Amygdala (tissue), 56 donors: ENCODE data around the gene PCYOX1L.
A peak's percentile ranks its signal among the peaks of the same experiment; 100 is the strongest.

Experiments
- DNase-seq, 56 donors: peaks; one replicate each; lab custom pipeline; 2025; lab: John Stamatoyannopoulos, UW

Gene PCYOX1L

GRCh38 chr5:149357370-149358293, at the start of gene PCYOX1L:
TSS of gene PCYOX1L (plus strand) at chr5:149358046. CDS start at chr5:149358069, 23 bp downstream.
- DNase-seq, result peak; percentile 71 to 98 (median 93)

- no peak for DNase-seq
These were observed 48.5 kb upstream of the PCYOX1L start for GRCh38 chr5:149309354-149309753.

- DNase-seq, result no peak
These were observed 47.4 kb upstream of the PCYOX1L start for GRCh38 chr5:149310488-149310887.

- no peak for DNase-seq
These were observed 46.7 kb upstream of the PCYOX1L start for GRCh38 chr5:149310947-149311658.

DNA sequence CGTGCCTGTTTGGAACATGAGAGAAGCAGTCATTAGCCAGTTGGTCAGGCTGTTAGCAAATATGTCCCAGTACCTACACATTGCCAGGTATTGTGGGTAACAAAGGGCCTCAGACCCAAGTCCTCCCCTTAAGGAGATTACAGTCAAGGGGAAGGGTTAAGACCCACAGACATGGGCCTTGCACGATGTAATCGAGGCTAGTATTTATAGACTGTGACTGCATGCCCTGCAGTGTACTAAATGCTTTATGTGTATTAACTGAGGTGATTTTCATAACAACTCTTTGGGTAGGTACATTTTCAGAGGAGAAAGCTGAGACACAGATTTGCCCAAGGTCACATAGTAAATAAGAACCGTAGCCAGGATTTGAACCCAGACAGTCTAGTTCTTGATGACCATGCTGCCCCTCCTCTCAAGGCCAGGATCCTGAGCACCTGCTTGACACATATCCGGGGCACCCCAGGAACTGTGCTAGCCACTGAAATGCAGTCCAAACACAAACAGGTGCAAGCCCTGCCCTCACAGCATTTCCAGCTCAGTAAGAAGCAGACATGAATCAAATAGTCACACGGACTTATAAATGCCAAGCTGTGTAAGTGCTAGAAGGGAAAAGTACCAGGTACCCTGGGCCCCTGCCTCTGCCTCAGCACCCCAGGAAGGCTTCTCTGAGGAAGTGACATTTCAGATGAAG, 44.5 kb upstream of the PCYOX1L start:
- no peak for DNase-seq

DNA sequence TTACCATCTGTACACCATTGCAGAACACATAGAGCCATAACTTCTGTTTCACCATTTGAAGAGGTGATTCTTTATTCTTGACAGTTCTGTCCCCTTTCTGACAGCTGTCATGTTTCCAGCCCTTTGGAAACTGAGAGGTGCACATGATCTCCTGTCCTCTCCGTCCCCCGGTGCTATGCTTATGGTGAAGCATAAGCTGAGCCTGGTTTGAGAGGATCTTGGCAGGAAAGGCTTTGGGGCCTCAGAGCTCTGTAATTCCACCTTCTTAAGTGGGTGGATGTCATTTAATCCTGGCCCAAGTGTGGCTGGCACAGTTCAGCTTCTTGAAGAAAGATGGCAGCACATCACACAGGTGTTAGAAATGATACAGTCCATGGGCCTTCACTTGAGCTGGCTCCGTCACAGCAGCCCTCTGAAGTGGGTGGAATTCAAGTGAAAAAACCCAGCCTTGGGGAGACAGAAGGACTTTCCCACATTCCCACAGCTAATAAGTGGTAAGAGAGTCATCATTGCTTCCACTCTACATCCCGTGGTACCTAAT, 43.2 kb upstream of the PCYOX1L start:
- DNase-seq, result no peak

GRCh38 chr5:149315753-149316152, 42.1 kb upstream of the PCYOX1L start:
- no peak for DNase-seq

DNA sequence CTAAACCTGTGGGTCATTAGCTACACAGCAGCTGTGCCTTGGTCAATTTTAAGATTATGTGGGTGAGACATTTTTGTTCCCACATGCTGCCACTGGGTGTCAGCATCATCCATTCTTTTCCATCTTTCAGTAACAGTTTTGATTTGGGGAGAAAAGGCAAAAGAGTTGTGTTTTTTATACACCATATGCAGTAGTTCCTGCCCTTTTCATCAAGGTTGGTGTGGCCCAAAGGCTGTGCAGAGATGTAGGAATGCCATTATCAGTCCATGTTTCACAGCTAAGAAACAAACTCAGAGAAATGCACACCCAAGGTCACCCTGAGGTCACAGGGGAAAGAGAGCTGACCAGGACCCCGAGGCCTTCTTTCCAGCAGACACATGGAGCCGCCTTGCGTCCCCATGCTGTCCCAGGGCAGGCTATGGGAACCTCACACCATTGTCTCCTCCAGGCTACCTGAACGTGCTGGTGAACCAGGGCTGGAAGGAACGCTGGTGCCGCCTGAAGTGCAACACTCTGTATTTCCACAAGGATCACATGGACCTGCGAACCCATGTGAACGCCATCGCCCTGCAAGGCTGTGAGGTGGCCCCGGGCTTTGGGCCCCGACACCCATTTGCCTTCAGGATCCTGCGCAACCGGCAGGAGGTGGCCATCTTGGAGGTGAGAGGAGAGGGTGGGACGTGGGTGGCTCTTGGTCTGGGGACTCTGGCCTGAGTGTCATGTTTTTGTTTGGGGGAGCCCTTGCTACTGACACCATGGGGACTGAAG, 40.4 kb upstream of the PCYOX1L start:
- DNase-seq, result peak in 11 of 56 donors; percentile 1 to 51 (median 7)

DNA sequence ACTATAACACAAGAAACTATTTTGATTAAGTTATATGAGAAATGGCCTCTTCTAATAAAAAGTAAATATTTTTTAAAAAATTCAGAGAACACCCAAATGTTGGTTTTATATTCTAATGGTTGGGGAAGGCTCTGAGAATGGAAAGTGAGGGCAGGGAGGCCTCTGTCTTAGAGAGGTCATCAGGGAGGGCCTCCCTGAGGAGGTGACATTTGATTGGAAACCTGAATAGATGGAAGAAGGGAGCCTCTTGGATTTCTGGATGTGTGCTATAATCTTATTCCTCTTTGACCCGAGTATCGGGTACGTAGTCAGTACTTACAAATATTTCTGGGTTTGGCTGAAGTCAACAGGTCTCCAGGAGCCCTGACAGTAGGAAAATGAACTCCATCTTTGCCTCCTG, 38.7 kb upstream of the PCYOX1L start:
- no peak for DNase-seq

GRCh38 chr5:149320791-149321330, 37.0 kb upstream of the PCYOX1L start:
- peak in 32 of 56 donors; percentile 7 to 67 (median 28) for DNase-seq

GRCh38 chr5:149322518-149322917, 35.3 kb upstream of the PCYOX1L start:
- no peak for DNase-seq

GRCh38 chr5:149323210-149323609, 34.6 kb upstream of the PCYOX1L start:
- no peak for DNase-seq

DNA sequence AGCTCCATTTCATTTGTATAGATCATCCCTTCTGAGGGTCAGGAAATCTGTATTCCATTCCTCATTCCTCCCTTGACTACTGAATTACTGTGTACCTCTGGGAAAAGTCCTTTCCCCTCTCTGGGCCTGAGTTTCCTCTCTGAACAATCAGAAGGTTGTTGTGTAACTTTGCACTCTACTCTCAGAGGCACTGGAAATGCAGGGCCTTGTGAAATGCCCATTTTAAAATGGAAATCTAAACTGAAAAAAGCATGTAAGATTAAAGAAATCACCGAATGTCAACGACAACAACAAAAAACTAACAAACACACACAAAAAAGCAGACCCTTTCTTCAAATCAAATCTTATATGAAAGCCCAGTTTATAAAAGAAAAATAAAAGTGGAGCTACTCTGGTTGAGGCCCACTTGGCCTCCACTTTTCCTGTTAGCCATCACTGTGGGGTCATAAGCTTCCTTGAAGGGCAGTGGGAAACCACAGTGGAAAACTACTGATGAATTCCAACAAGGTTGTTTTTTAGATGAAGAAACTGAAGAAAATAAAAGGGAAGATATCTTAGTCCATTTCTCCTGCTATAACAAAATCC, 34.1 kb upstream of the PCYOX1L start:
- no peak for DNase-seq

DNA sequence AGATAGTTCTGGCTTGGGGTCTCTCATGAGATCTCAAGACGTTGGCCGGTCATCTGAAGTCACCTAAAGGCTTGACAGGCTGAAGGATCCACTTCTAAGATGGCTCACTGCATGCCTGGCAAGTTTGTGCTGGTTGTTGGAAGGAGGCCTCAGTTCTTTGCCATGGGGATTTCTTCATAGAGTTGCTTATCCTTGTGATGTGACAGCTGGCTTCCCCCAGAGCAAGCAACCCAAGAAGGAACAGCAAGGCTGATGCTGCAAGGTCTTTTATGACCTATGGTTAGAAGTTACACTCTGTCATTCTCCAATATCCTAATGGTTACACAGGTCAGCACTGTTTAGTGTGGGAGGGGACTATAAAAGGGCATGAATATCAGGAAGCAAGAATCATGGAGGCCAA, 33.2 kb upstream of the PCYOX1L start:
- DNase-seq, result no peak

DNA sequence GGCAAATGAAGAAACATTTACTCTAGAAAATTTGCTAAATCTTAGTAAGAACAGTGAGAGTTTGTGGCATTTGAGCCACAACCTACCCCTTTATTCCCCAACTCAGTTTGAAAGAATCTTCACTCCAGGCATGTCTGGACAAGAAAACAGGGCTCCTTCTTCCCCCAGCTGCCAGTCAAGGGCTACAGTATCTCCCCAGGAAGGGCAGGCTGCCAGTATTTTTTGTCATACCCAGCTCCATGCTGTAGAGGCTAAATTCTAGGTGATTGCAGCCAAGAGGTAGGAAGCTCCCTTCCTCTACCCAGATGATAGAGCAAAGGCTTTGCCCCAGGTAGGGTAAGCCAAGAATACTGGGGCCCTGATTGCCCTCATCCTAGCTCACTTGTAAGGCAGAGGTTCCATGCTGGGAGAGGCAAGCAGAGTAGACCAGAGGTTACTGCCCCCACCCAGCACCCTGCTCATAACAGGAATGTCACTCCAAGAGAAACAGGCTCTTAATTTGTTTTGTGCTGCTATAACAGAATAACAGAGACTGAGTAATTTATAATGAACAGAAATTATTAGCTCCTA, 32.6 kb upstream of the PCYOX1L start:
- no peak for DNase-seq

DNA sequence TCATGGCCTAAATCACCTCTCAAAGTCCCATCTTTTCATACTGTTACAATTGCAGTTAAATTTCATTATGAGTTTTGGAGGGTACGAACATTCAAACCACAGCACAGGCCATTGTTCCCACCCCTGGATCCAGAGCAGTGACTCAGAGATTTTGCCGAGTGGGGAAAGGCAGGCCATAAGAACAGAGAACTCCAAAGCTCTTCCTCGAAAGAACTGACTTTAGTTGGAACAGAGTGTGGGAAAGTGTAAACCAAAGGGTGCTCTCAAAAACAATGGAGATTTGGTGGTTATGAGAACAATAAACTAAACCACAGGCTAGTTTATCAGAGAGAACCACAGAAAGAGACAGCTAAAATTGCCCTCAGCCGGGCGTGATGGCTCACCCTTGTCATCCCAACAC, 32.0 kb upstream of the PCYOX1L start:
- DNase-seq, result no peak

DNA sequence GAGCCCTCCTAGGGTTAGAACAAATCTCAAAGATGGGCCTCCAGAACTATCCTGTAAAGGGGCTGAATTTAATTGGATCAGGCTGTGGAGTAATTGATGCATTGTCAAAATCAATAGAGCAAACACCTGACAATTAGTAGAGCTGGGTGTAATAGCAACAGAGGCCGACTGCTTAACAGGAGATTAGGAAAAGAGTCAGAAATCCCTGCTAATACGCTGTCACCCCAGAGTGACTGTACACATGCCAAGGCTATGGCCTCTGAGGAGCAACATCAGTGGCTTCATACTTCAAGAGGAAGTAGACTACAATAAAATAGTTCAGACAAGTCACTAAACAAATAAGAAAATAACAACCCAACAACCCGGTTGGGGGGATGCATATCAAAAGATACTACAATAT, 31.2 kb upstream of the PCYOX1L start:
- DNase-seq, result no peak

- DNase-seq, result no peak
These were observed 29.7 kb upstream of the PCYOX1L start for GRCh38 chr5:149328177-149328576.
